ENCODE results near the gene TPRG1.

The TPRG1 gene

DNA sequence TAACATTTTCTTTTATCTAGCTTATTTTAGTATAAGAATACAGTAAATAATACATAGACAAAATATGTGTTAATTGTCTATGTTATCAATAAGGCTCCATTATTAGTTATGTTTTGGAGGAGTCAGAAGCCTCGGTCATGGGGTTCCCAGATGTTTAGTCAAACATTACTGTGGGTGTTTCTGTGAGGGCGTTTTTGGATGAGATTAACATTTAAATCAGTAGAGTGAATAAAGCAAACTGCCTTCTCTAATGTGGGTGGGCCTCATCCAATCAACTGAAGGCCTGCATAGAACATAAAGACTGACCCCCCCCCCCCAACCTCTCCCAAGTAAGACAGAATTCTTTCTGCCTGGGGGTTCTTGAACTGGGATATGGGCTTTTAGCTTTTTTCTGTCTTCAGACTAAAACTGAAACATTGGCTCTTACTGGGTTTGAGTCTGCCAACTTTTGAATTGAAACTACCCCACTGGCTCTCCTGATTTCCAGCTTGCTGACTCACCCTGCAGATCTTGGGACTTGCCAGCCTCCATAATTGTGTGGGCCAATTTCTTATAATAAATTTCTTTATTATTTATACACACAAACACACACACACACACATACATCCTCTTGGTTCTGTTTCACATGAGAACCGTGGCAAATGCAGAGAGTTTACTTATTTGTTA is 192.0 kb downstream of the TPRG1 start:
- no peak for DNase-seq

DNA sequence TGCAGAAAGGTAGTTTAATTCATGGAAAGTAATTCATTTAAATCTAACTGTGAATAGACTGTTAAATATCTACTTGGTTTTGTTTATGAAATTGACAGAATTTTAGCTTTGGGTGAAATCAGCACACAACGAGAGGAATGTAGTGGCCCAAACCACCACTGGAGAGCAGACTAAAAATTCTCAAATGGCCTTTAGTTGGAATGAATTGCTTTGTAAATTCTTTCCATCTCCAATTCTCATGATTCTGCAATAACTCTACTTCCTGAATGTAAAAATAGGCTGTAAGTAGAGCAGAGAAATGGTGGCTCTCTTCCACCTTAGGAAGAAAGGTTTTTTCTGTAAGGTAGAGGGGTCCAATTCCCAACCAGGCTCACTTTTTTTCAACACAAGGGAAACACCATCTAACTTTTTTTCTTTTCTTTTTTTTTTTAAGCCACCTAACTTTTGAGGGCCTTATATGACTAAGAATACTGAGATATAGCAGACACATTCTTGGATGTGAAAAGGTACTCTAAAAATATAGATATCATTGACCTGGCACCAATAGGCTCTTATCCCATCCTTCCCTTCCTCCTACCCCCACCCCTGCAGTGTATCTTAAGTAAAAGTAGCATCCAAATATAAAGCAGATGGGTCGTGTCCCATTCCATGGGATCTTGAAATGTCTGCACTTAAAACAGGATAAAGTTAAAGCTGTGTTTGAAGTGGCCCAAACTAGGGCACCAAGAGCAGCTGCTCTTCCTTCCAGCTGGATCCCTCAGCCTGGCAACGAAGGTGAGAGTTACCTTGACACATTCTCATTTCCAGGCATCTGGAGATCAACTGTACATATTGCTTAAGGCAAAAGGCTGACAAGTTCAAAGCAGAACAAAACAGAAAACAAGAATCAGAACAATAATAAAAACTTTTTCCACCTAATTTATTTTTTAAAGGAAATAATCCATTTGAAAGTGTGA is 194.1 kb downstream of the TPRG1 start:
- no peak for DNase-seq

- DNase-seq: no peak
Observed at GRCh38 chr3:189368384-189368783, 196.6 kb downstream of the TPRG1 start.

- DNase-seq: no peak
Observed at GRCh38 chr3:189369636-189370035, 197.9 kb downstream of the TPRG1 start.

GRCh38 chr3:189372243-189372642 is 200.5 kb downstream of the TPRG1 start:
- no peak for DNase-seq

Data from activated CD4-positive, alpha-beta T cell treated with anti-CD3 and anti-CD28 coated beads, Interleukin-2, amount 50 U/mL, for 48 hours (primary cell).